Testis (tissue), 2 donors: ENCODE data around the gene ATP2B2.

ENCODE experiments used
- POLR2A ChIP-seq: fragments of 450-650 bp; IDR thresholded peaks from one replicate; pipeline ENCODE4 v1.6.1; 2017; ENCODE audit warnings: antibody characterized with exemption, mild to moderate bottlenecking, moderate library complexity
- TF ChIP-seq, protein P1 (sequence below), 3 experiments: fragments of 450-650 bp in 2 of 3; fragments of 200-600 bp in 1 of 3; sonication (generic) in 1 of 3; IDR thresholded peaks; one replicate each; pipeline ENCODE4 v1.5.1; 2016 to 2019; ENCODE audit warnings: antibody characterized with exemption in 3 of 3, mild to moderate bottlenecking in 2 of 3, moderate library complexity in 1 of 3

DNA sequence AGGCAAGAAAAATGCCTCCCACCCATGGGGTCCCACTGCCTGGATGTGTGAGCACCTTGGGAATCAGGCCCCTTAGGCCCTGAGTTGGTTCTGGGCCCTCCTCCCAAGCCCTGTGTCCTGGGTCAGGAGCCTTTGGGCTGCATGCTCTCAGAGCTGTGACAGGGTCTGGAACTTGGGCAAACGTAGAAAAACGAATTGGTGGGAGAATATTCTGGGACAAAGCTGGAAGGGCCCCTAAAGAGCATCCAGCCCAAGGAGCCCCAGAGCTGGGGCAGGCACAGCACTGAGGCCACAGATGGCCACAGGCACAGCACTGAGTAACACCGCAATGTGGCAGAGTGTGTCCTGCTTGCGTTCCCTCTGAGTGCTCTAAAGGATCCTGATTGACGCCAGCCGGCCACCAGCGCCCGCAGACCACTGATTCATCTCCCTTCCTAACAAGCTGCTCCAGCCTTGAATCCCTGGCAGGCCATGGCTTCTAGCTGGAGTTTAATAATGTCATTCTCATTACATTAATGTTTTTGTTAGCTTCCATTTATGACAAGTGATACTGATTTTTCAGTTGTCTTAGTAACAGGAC lies 165.9 kb downstream of the ATP2B2 start:
- TF ChIP-seq, protein P1, sequence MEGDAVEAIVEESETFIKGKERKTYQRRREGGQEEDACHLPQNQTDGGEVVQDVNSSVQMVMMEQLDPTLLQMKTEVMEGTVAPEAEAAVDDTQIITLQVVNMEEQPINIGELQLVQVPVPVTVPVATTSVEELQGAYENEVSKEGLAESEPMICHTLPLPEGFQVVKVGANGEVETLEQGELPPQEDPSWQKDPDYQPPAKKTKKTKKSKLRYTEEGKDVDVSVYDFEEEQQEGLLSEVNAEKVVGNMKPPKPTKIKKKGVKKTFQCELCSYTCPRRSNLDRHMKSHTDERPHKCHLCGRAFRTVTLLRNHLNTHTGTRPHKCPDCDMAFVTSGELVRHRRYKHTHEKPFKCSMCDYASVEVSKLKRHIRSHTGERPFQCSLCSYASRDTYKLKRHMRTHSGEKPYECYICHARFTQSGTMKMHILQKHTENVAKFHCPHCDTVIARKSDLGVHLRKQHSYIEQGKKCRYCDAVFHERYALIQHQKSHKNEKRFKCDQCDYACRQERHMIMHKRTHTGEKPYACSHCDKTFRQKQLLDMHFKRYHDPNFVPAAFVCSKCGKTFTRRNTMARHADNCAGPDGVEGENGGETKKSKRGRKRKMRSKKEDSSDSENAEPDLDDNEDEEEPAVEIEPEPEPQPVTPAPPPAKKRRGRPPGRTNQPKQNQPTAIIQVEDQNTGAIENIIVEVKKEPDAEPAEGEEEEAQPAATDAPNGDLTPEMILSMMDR (IDR thresholded peaks at IDR 0.05), result no peak
- no peak for TF ChIP-seq POLR2A
